C4-2B (cell line): ENCODE results near the gene THADA.

Source experiments
- ZFX ChIP-seq: fragments of 450-650 bp; IDR thresholded peaks from 2 replicates; pipeline ENCODE4 v1.6.1; 2017
- TF ChIP-seq, protein P1 (sequence below): fragments of 450-650 bp; conservative IDR thresholded peaks from 2 replicates; pipeline ENCODE4 v1.5.1; 2017; ENCODE audit warnings: mild to moderate bottlenecking

DNA sequence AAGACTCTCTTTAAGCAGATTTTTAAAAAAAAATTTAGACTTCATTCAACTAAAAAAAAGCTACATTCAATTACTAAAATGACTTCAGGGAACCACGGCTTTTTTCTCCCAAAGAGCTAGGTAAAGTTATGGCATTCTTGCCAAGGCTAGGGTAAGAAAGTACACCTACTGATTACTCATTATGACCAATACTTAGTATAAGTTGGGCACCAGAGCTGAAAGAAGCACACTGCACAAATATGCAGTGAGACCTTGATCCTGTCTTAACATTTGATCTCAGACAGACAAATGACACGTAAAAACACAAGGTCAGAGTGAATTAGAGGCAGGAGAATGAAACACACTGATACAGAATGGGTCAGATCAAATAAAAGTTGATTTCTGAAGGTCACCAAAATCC is 88.7 kb downstream of the THADA start:
- TF ChIP-seq, protein P1, sequence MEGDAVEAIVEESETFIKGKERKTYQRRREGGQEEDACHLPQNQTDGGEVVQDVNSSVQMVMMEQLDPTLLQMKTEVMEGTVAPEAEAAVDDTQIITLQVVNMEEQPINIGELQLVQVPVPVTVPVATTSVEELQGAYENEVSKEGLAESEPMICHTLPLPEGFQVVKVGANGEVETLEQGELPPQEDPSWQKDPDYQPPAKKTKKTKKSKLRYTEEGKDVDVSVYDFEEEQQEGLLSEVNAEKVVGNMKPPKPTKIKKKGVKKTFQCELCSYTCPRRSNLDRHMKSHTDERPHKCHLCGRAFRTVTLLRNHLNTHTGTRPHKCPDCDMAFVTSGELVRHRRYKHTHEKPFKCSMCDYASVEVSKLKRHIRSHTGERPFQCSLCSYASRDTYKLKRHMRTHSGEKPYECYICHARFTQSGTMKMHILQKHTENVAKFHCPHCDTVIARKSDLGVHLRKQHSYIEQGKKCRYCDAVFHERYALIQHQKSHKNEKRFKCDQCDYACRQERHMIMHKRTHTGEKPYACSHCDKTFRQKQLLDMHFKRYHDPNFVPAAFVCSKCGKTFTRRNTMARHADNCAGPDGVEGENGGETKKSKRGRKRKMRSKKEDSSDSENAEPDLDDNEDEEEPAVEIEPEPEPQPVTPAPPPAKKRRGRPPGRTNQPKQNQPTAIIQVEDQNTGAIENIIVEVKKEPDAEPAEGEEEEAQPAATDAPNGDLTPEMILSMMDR = no peak
- TF ChIP-seq ZFX = no peak
